GM18867 (cell line): ENCODE measurements around the gene PTBP1.

Source experiments
- ATAC-seq: cut with Tn5 transposase; IDR thresholded peaks from one replicate; pipeline ENCODE4 v1.9.1; 2021; ENCODE audit warnings: mild to moderate bottlenecking, moderate library complexity; ENCODE audit not compliant: unreplicated experiment

PTBP1 gene

DNA sequence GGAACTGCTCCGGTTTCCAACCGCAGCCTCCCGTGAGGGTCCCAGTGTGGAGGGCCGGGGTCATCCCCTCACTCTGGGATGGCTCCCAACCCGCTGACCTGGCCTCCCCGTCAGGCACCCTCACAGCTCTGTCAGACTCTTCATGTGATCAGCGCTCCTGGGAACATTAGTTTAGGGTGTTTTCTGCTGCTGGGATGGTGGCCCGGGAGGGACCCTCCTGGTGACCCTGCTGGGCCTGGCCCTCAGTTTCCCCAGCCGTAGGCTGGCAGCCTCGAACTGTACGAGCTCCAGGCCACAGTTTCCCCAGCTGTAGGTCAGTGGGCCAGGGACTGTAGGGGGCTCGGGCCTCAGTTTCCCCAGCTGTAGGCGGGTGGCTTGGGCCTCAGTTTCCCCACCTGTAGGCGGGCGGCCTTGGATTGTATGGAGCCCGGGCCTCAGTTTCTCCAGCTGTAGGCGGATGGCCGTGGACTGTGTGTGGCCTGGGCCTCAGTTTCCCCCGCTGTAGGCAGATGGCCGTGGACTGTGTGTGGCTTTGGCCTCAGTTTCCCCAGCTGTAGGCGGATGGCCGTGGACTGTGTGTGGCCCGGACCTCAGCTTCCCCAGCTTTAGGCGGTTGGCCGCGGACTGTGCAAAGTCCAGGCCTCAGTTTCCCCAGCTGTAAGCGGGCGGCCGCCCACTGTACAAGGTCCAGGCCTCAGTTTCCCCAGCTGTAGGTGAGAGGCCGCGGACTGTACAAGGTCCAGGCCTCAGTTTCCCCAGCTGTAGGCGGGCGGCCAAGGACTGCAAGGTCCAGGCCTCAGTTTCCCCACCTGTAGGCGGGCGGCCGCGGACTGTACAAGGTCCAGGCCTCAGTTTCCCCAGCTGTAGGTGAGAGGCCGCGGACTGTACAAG, 1.3 kb upstream of the PTBP1 start:
- no peak for ATAC-seq

DNA sequence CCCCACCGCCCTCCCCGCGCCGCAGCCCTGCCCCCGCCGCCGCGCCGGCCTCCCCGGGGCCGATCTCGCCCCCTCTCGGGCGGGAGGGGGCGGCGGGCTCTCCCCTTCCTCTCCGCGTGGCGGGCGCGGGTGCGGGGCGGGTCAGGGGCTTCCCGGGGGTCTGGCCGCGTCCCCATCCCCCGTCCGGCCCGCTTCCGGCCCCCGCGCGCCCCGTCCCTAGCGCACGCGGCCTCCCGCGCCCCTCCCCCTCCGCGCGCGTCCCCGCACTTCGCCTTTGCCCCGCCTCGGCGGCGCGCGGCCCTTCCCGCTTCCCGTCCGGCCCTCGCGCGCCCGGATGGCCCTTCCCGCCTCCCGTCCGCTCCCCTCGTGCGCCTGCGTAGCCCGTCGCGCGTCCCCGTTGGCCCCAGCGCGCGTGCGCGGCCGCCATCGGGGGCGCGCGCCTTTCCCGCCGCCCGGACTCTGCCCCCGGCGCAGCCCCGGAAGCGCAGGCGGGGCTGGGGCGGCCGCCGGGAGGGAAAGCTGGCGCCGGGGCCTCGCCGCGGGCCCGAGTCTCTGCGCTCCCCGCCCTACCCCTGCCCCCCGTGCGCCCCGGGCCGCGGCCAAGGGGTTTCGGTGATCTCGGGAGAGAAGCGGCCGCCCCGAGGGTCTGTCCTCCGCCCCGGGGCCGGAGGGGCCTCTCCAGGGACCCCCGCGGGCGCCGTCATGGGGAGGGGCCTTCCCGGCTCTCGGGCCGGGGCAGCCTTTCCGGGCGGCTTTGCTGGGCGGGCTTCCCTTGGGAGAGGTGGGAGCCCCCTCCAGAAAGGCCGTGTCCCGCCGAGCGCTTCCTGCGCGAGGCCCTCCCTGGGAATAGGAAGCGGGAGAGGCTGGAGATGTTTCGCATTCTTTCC, 519 bp downstream of the PTBP1 start:
- peak; percentile 45 for ATAC-seq

DNA sequence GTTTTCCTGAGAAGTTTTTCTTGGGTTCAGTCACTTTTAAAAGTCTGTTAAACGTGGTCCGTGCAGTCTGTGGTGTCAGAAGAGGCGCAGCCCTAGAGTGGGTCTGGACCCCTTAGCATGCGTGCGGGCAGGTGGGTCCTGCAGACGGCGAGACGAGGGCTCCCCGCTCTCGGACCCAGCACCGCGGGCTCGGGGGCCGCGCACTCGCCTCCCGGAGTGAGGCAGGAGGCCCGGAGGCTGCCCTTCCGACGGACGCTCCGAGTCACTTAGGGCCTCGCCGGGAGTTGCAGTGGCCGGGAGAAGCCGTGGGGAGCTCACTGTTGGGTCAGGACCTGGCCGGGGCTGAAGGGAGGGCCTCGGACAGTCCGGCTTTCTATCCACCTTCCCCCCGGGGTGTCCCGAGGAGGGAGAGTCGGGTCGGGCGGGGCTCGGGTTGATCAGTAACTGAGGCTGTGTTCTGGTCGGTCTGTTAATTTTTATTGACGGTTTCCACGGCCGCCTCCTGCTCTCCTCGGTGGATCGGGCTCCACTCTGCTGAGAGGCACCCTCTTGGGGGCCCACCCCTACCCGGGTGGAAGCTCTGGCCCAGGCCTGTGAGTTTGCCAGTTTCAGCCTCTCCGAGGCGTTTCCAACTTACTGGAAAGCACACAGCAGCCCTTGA, 1.3 kb downstream of the PTBP1 start:
- no peak for ATAC-seq

DNA sequence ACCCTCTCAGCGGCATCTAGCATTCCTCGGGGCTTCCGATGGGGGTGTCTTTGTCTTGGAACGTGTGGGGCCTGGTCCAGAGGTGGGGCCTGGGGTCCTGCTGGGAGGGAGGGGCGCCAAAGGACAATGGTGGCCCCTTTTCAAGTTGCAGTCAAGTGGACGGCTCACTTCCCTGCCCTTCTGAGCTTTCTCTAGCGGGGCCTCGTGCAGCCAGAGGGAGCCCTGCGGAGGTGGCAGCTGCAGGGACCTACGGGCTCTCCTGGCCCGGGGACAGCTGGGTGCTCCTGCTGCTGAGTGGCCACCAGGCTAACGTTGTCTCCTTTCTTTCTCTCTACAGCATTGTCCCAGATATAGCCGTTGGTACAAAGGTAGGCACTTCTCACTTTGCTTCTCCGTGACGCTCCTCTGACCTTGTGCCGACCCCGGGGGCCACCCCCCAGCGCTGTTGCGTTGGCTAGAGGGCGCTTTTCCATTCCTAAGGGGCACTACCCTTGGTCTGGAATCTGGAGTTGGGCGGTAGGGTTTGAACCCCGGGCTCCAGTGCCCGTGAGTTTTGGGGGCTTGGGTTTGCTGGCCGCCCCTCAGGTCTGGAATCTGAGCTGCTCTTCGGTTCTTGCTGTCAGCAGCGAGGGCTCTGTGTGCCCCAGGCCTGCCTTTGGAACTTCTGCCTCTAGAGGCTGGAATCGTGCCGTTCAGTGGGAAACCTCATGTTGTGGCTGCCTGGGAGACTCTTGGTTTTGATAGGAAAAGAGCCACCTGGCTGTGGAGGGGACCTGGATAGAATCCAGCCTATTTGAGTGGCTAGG, 2.0 kb downstream of the PTBP1 start:
- ATAC-seq: no peak

DNA sequence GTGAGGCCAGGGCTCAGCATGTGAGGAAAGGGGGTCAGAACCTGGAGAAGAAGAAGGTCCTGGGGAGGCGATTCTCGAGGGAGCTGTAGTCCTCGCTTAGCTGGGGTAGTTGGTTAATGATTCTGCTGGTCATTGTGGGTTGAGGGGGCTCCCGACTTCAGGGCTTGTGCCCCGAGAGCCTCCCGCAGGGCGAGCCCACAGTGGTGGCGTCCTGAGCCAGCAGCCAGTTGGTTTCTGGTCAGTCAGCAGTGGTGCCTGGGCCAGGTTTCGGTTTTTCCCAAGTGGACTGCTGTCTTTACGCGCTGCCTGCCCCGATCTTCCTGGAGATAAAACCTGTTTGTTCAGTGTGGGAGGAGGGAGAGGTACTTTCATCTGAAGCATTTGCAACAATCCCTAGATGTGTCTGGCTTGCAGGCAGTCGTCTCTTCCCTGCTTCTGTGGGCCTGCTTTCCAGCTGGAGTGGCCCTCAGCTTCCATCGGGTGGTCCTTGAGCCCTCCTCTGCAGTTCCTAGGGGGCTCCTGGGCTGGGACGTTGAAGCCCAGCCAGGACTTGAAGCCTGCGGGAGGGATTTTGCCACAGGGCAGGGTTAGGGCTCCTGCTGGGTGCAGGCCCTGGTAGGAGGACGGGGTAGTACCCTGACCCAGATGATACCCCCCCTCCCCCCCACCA, 3.2 kb downstream of the PTBP1 start:
- ATAC-seq: no peak

DNA sequence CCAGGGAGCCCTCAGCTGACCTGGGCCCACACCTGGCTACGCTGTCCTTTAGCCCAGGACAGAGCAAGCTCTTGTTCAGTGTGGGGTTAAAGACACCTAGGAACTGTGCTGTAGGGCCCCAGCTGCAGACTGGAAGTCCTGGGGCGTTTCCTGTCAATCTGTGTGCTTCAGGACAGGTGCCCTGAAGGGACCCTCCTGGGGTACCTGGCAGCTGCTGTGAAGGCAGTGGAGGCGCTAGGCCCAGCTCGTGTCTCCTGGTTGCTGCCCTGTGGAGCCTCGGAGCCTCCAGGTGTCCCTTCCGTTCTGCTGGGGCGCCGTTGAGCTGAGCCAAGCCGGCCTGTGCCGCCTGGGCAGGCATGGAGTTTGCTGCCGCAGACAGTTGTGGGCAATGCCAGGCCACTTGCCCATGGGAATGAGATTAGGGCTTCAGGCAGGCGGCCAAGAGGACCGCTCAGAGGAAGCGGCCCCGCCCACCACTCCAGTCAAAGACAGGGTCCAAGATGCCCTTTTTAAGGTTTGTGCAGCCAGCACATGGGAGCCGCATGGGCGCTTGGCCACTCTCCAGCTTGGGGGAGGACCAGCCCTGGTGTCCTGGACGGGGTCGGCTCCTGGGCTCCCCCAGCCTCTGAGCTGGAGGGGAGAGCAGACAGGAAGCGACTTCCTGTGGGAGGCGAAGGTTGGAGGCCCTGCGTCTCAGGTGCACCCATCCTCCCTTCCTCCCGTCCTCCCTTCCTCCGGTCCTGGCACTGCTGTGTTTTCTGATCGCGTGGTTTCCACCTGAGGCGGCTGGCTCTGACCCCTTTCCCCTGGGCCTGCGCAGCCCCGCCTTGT, 4.0 kb downstream of the PTBP1 start:
- ATAC-seq: no peak

DNA sequence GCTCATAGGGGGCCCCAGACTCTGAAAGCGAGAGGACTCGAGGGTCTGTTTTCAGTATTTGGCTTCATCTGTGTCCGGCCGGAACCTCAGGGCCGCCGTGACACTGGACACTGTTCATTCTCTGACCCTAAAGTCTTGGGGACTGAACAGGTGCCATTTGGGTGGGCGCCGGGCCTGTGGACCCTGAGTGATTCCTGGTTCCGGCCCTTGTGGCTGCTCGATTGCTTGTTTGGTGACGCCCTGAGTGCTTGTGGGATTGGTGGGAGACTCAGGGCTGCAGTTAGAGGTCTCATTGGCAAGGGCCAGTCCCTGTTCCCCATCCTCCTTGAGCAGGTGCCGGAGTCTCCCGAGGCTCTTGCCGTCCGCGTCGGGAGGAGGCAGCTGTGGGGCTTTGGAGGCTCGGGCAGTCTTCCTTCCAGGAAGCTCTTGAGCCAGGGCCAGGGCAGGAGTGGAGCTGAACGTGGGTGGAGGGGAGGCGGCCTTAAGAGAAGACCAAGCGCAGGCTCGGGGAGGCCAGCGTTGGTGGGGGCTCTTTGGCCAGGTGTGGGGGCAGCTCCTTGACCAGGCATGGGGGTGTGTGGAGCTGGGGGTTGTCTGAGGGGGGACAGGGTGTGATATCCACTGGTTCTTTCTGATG, 4.7 kb downstream of the PTBP1 start:
- ATAC-seq: no peak

DNA sequence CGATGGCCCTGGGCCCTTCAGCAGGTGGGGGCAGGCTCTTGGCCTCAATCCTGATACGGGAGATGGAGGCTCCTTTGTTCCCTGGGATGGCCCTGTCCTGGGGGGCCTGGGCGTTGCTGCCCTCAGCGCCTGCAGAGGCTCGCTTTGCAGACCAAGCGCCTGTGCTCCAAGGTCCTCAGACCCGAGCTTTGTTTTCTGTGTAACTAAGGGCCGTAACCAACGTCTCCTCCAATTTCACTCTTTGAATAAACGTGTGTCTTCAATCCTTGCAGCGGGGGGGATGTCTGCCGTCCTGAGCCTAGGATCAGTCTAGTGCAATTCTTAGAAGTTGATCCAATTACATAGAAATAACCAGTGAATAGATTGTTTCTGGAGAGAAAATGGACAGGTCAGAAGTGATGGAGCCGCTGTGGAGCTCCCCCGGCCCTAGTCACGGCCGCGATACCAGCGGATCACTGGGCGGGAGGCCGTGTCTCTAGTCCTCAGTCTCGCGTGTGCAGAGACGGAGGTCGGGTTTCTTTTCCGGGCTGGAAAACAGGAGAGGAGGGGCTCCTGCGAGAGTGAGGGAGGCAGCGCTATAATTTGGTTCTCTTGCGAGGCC, 5.3 kb downstream of the PTBP1 start:
- ATAC-seq: no peak

DNA sequence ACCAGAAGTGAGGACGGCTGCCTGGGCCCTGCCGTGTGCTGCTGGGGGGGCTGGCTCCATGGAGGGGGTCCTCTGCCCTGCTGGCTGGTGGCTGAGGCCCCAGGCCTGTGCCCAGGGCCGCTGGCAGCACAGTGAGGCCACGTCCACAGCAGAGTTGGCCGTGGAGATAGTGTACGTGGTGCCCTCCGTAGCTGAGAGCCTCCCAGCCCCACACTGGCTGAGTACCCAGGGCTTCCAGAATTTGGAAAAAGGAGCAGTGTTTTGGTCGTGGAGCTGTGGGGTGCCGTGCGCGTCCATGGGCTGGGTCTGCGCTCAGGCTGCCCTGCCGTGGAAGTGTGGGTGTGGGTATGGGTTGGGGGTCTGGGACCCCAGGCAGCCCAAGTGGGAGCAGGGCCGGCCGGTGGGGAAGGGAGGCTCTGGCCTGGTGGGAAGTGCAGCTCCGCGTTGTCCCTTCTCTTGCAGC, 5.9 kb downstream of the PTBP1 start:
- ATAC-seq: no peak

DNA sequence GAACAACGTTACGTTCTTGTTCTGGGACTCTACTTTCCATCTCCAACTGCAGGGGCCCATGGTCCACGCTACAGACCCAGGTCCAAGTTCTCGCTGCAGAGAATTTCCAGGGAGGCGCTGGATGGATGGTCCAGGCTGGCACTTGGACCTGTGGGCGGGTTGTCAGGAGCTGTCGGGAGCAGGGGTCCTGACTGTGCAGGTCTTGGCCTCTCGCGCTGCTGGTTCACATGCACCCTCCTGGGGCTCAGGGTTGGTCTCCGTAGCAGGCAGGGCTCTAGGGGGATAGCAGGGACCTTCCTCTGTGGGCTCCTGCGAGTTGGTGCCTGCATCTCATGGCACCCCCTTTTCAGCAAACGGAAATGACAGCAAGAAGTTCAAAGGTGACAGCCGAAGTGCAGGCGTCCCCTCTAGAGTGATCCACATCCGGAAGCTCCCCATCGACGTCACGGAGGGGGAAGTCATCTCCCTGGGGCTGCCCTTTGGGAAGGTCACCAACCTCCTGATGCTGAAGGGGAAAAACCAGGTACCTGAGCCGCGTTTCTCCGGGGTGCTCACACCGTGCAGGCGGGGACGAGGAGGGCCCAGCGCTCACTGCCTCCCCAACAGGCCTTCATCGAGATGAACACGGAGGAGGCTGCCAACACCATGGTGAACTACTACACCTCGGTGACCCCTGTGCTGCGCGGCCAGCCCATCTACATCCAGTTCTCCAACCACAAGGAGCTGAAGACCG, 6.6 kb downstream of the PTBP1 start:
- no peak for ATAC-seq

DNA sequence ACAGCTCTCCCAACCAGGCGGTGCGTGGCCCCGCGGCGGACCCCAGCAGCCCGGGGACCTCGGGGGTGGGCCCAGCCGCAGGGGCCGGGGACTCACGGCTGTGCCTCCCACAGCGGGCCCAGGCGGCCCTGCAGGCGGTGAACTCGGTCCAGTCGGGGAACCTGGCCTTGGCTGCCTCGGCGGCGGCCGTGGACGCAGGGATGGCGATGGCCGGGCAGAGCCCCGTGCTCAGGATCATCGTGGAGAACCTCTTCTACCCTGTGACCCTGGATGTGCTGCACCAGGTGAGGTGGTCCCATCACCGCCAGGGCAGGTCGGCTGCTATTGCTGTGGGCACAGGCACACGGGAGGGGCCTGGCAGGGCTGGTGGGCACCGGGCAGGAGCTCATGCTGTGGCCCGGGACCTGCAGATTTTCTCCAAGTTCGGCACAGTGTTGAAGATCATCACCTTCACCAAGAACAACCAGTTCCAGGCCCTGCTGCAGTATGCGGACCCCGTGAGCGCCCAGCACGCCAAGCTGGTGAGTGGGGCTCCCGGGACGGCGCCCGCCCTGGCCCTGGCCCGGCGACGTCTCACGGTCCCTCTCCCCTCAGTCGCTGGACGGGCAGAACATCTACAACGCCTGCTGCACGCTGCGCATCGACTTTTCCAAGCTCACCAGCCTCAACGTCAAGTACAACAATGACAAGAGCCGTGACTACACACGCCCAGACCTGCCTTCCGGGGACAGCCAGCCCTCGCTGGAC, 7.3 kb downstream of the PTBP1 start:
- no peak for ATAC-seq

DNA sequence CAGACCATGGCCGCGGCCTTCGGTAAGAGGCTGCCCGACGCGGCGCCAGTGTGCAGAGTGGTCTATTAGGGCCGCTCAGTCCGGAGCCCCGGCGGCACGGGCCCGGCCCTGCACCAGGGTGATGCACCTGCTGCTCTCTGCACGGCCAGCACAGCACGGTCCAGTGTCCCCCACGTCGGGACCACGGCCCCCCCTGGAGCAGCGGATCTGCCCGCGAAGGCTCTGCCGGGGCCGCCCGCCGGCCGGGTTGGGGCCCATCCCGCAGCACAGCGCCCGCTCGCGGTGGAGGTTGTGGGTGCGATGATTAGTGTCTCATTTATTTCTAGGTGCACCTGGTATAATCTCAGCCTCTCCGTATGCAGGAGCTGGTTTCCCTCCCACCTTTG, 7.9 kb downstream of the PTBP1 start:
- no peak for ATAC-seq

DNA sequence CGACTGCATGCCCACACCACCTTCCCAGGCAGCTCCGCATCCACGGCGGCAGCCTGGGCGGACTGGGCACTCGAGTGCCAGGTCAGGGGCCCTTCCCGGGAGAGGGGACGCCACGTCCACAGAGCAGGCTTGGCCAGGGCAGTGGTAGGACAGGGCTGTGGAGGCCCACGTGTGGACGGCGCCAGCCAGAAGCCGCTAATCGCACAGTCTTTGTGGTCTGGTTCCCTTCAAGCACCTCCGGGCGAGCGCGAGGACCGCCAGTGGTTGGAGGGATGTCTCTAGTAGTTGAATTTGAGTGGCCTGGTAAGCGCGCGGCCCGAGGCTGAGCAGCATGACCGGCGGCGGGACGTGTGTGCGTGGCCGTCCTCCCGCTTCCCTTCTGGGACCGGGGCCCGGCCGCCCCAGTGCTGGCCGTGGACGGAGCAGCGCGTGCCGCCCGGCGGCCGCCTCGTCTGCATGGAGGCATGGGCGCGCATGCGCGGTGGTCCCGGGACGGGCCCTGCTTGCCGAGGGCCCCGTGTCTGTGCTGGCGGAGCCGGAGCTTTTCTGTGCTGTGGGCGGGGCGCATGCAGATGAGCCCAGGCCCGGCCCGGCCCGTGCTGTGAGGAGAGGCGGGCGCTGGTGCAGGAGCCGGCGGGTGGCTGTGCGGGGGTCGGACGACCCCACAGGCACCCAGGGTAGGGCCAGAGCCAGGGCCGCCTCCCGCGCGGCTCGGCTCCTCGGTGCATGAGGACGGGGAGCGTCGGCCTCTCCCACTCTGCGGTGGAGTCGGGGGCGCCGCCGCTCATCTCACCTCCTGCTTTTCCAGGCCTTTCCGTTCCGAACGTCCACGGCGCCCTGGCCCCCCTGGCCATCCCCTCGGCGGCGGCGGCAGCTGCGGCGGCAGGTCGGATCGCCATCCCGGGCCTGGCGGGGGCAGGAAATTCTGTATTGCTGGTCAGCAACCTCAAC, 8.6 kb downstream of the PTBP1 start:
- no peak for ATAC-seq

DNA sequence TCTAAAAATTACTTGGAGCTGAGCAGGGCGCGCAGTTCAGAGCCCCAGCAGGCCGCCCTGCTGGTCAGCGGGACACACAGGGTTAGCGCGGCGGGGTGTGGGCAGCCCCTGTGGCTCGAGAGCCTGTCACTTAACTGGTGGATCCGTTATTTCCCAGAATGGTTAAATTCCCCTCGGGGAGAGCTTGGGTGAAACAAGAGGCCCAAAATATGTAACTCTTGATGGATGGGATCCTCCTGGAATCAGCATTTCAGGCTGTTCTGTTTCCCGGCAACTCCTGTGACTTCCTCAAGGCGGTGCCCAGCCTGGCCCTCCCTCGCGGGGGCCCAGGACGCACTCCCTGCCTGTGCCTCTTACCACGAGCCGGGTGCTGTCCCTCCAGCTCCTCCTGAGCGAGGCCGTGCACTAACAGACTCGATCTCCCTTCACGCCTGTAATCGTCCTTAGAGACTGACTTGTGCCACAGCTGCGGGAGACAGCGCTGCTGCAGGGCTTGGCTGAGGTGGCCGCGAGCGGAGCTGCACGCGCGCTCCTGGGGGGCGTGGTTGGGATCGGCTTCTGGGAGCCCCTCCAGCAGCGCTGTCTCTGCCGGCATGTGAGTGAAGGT, 9.7 kb downstream of the PTBP1 start:
- ATAC-seq: no peak
